Urinary bladder (tissue), 4 donors: ENCODE measurements around the gene NDUFAF2. TPM values are rescaled to one million over a fixed set of nuclear protein-coding genes. Genes with fewer than 3 reads are reported as not detected.
"Not testable (repeated sequence)": the region's sequence is repeated elsewhere in the genome, so short reads cannot be mapped to it uniquely, and the experiment has no call there.

ENCODE experiments used
- DNase-seq: peaks from one replicate; pipeline ENCODE4 v3.0.0-alpha.2; 2015; ENCODE audit errors: extremely low spot score
- H3K27ac ChIP-seq: one replicate; pipeline ENCODE4 v1.5.1; 2013; ENCODE audit warnings: low read depth, mild to moderate bottlenecking, moderate library complexity
- H3K36me3 ChIP-seq: one replicate; pipeline ENCODE4 v1.6.1; 2013; ENCODE audit warnings: mild to moderate bottlenecking, moderate library complexity; ENCODE audit not compliant: insufficient read depth
- H3K4me1 ChIP-seq: one replicate; pipeline ENCODE4 v1.6.1; 2013; ENCODE audit warnings: mild to moderate bottlenecking, moderate library complexity; ENCODE audit not compliant: insufficient read depth
- H3K4me3 ChIP-seq: one replicate; pipeline ENCODE4 v1.5.1; 2013; ENCODE audit warnings: low read depth, low read length
- WGBS: extraction: QIAGEN DNeasy Blood & Tissue Kit; methylation state at CpG from one replicate; pipeline ENCODE4 v1.1.7; 2013; 5-methylcytosine and 5-hydroxymethylcytosine counted together
- polyA plus RNA-seq: library from polyadenylated mRNA; stranded (reverse); fragments of 200-250 nt; gene quantifications from one replicate; pipeline ENCODE4 v1.2.3, GENCODE V29; 2013
- total RNA-seq: library from RNA; depleted of rRNA; stranded (reverse); fragments of >200 nt; gene quantifications from one replicate; pipeline ENCODE4 v1.2.3, GENCODE V29; 2014
- donor health status: healthy with polysubstance abuse.
- donor health status: healthy.

The NDUFAF2 gene
- total and polyA plus RNA-seq, 2 donors: 23.8 to 49.8 TPM

DNA sequence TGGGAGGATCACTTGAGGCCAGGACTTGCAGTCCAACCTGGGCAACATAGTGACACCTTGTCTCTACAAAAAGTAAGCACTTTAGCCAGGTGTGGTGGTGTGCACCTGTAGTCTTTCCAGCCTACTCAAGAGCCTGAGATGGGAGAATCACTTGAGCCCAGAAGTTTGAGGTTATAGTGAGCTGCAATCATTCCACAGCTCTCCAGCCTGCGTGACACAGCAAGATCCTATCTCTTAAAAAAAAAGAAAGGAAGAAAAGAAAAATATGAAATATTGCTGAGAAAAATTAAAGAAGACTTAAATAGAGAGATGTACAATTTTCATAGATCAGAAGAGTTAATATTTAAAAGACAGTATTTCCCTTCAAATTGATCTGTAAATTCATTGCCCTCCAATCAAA is 140.9 kb downstream of the NDUFAF2 start:
- H3K4me1 ChIP-seq: no peaks in the 10 kb centered on the region
- H3K36me3 ChIP-seq: no peaks in the 10 kb centered on the region
- no peak overlapping the region for H3K4me3 ChIP-seq
- no peak overlapping the region for H3K27ac ChIP-seq
- no peak for DNase-seq
- 98% methylated on average over 1 of the region's 1 CpG for WGBS

DNA sequence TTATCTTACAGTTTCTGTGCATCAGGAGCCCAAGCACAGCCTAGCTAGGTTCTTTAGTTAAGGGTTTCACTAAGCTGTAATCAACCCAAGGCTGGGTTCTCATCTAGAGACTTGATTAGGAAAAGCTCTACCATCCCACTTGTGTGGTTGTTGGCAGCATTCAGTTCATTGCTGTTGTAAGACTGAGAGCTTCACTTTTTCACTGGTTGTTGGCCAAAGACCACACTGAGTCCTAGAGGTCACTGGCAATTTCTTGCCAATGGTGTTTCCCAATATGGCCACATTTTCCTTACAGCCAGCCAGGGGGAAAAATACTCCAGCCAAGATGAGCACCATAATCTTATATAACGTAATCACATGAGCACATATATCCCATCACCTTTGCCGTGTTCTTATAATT is 142.9 kb downstream of the NDUFAF2 start:
- Histone ChIP-seq H3K4me1 (no peaks in the 10 kb centered on the region), H3K36me3 (no peaks in the 10 kb centered on the region), H3K27ac (no peak overlapping the region), H3K4me3 (no peak overlapping the region)
- no peak for DNase-seq
- WGBS: 46% methylated on average over 2 of the region's 2 CpGs

DNA sequence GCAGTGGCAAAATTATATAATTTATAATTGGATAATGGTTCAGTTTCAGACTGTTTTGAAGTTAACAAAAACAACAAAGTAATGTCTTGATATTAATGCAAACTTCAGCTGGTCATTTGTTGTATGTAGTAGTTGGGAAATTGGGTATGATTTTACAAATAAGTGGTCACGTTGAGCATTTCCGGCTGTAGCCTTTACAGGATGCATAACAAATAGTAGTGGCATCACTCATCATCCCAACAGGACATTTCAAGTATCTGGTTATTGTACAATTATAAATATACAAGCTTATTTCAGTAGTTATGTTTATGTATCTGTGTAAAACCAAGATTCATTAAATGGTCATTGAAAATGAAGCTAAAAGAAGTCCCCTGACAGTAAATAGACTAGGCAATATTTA is 144.3 kb downstream of the NDUFAF2 start:
- Histone ChIP-seq H3K36me3 (no peaks in the 10 kb centered on the region), H3K4me1 (no peaks in the 10 kb centered on the region), H3K4me3 (no peak overlapping the region), H3K27ac (no peak overlapping the region)
- no peak for DNase-seq
- 74% methylated on average over 2 of the region's 2 CpGs for WGBS

DNA sequence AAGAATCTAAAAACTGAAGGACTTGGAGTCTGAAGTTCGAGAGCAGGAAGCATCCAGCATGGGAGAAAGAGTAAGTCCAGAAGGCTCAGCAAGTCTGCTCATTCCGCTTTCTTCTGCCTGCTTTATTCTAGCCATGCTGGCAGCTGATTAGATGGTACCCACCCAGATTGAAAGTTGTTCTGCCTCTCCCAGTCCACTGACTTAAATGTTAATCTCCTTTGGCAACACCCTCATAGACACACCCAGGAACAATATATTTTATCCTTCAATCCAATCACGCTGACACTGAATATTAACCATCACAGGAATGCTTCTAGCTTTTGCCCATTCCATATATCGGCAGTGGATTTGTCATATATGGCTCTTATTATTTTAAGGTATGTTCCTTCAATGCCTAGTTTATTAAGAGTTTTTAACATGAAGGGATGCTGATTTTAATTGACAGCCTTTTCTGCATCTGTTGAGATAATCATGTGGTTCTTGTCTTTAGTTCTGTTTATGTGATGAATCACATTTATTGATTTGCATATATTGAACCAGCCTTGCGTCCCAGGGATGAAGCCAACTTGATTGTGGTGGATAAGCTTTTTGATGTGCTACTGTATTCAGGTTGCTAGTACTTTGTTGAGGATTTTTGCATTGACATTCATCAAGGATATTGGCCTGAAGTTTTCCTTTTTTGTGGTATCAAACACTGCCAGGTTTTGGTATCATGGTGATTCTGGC is 148.2 kb downstream of the NDUFAF2 start:
- H3K27ac ChIP-seq, H3K4me1 ChIP-seq, H3K36me3 ChIP-seq, H3K4me3 ChIP-seq, DNase-seq: not testable (repeated sequence)
- WGBS: 91% methylated on average over 5 of the region's 5 CpGs

DNA sequence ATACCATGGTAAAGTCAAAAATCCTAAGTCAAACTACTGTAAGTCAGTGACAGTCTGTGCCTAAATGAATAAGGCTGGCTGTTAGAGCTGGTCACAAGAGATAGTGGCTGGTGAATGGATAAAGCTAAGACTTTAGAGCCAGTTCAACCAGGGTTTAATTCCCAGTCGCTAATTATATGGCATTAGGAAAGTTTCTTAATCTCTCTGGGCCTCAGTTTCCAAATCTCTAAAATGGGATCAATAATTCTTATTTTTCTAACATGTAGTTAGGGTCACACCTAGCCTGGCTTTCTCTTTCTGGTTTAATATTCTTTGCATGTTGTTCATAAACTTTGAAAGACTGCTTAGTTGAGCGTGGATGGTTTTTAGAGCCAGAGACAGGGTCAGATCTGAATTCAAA is 152.5 kb downstream of the NDUFAF2 start:
- WGBS: 96% methylated on average over 2 of the region's 2 CpGs
- H3K27ac ChIP-seq: no peak overlapping the region
- H3K4me1 ChIP-seq: no peaks in the 10 kb centered on the region
- no peaks in the 10 kb centered on the region for H3K36me3 ChIP-seq
- DNase-seq: no peak
- H3K4me3 ChIP-seq: no peak overlapping the region

DNA sequence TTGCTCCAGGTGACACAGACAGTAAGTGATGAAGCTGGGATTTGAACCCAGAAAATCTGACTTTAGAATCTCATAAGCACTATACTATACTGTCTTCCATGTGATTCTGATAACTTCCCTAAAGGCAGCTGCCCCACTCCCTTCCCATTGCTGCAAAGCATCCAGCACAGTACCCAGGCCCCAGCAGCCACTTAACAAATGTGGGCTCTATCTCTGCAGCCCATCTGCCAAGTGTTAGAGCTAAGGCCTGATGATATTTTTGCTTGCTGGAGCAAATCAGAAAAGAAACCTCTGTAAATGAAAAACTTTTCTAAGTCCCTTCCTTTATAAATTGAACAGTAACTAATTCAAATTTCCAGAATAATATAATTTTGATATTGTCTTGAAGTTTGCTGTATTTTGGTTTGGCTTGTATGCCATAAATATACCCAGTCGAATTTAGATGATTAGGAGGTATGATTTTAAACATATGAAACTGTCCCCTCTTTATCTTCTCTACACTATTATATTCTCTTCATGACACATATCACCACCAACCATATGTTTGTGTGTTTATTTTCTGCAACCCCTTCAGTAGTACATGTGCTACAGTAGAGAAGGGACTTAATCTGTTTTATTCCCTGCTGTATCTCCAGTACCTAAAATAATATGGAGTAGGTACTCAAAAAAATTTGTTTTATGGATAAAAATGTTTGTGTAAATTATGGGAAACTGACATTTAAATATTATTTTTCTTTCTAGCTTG is 153.4 kb downstream of the NDUFAF2 start:
- Histone ChIP-seq H3K4me3 (no peak overlapping the region), H3K36me3 (no peaks in the 10 kb centered on the region), H3K4me1 (no peaks in the 10 kb centered on the region), H3K27ac (no peak overlapping the region)
- WGBS: 88% methylated on average over 1 of the region's 1 CpG
- DNase-seq: no peak

DNA sequence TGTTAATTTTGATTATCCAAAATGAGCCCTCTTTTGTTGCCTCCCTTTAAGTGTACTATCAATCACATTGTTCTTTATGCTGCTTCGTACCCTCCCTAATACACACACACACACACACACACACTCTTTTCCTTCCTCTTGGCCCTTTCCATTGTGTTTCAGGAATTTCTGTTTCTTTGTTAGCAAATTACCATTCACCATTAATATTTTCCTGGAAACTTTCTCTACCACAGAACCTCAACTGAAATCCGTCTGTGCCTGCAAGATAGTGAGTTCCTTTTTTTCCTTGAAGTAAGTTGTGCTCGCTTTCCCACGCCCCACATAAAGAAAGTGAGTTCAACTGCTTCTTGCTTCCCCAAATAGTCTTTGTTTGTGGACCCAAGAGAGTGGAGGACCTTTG is 155.4 kb downstream of the NDUFAF2 start:
- DNase-seq: no peak
- Histone ChIP-seq H3K4me3 (no peak overlapping the region), H3K4me1 (no peaks in the 10 kb centered on the region), H3K36me3 (no peaks in the 10 kb centered on the region), H3K27ac (no peak overlapping the region)
- WGBS: 86% methylated on average over 4 of the region's 4 CpGs

DNA sequence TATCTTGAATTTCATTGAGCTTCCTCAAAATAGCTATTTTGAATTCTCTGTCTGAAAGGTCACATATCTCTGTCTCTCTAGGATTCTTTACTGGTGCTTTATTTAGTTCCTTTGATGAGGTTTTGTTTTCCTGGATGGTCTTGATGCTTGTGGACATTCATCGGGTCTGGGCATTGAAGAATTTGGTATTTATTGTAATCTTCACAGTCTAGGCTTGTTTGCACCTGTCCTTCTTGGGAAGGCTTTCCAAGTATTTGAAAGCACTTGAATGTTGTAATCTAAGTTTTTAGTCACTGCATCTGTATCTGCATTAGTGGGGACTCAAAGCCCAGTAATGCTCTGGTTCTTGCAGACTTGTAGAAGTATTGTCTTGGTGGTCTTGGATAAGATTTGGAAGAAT is 169.4 kb downstream of the NDUFAF2 start:
- no peak overlapping the region for H3K27ac ChIP-seq
- H3K4me3 ChIP-seq: no peak overlapping the region
- DNase-seq: no peak
- 91% methylated on average over 1 of the region's 1 CpG for WGBS
- no peaks in the 10 kb centered on the region for H3K4me1 ChIP-seq
- no peaks in the 10 kb centered on the region for H3K36me3 ChIP-seq

DNA sequence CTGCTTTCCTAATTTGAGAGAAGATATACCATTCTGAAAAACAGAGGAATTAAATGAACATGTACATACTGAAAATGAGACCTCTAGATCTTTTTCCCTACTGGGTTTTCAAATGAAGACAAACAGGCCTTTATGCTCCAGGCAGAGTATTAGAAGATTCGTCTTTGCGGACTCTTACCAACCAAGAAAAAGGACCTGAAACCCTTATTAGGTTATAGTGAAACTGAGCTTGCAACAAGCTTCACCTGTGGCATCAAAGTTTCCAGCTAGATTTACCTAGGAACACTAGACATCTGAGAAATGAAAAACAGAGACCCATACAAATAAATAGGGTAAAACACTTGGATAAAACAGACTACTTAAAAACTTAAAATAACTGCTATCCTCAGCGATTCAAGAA is 171.0 kb downstream of the NDUFAF2 start:
- 93% methylated on average over 3 of the region's 3 CpGs for WGBS
- Histone ChIP-seq H3K27ac (no peak overlapping the region), H3K4me3 (no peak overlapping the region)

DNA sequence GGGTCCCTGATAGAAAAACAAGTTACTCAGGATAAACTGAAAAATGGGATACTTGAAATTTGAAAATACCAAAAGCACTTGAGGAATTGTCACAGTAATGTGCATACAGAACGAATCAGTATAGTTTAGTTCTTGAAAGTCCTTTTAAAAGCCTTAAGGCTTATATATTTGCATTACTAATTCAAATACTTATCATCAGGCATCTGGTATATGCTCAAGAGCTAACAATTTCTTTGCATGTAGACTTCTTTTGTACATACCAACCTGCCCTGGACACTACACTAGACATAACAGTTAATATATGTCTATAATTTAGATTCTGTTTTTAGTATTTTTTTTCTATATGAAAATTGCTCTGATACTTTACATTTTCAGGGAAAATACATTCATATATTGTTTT is 174.1 kb downstream of the NDUFAF2 start:
- H3K36me3 ChIP-seq: no peaks in the 10 kb centered on the region
- H3K4me1 ChIP-seq: no peaks in the 10 kb centered on the region
- no peak overlapping the region for H3K4me3 ChIP-seq
- DNase-seq: no peak
- no peak overlapping the region for H3K27ac ChIP-seq
- WGBS: 95% methylated on average over 1 of the region's 1 CpG

More for the DNA sequence above, 171.0 kb downstream of the NDUFAF2 start:
- DNase-seq: no peak
- Histone ChIP-seq H3K4me1 (no peaks in the 10 kb centered on the region), H3K36me3 (no peaks in the 10 kb centered on the region)

DNA sequence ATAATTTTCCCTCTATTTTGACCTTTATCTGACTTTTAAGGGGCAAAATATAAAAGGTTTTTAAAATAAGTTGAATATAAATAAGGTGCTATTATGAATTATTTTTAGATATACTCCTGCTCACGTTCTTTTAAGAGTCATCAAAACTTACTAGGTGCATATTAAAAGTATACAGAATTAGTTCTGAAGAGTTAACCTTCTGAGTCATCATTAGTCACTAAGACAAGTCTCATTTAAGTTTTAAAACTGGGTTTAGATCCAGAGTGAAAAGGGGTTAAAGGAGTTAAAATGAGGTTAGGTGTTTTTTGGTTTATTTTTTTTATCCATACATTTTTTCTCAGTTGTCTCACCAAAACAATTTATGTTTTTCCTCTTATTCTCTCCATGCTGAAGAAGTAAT is 175.5 kb downstream of the NDUFAF2 start:
- WGBS: 69% methylated on average over 1 of the region's 1 CpG
- Histone ChIP-seq H3K36me3 (no peaks in the 10 kb centered on the region), H3K4me3 (no peak overlapping the region), H3K4me1 (no peaks in the 10 kb centered on the region), H3K27ac (no peak overlapping the region)
- no peak for DNase-seq

DNA sequence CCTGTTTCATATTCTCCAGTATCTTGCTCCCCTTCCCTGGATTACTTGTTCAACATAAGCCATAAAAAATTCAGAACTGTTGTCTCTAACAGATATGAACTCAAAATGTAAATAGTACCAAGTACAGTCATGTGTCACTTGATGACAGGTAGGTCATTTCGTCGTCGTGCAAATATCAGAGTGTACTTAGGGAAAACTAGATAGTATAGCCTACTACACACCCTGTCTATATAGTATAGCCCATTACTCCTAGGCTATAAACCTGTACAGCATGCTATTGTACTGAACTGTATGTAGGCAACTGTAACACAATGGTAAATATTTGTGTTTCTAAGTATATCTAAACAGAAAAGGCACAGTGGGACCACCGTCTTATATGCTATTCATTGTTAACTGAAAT is 178.1 kb downstream of the NDUFAF2 start:
- H3K4me1 ChIP-seq: no peaks in the 10 kb centered on the region
- no peak overlapping the region for H3K4me3 ChIP-seq
- 87% methylated on average over 4 of the region's 4 CpGs for WGBS
- H3K36me3 ChIP-seq: no peaks in the 10 kb centered on the region
- no peak for DNase-seq
- H3K27ac ChIP-seq: no peak overlapping the region

DNA sequence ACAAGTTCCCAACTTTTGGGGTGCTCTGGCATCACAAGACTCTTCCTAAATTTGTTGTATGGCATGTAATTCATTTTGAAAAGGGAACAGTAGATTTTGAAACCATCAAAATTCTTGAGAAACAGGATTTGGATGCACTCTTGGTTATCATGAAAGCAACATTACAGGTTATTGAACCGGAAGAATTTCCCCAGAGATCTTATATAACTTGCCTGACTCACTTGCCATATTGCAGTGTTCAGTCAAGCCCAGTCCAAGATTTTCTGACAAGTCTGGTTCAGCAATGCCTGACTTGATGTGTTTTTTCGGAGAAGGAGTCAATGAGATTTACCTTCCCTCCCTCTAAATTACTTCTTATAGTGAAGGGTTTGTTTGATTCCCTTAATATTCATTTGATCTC is 185.3 kb downstream of the NDUFAF2 start:
- Histone ChIP-seq H3K27ac (no peak overlapping the region), H3K36me3 (no peaks in the 10 kb centered on the region), H3K4me3 (no peak overlapping the region), H3K4me1 (no peaks in the 10 kb centered on the region)
- 94% methylated on average over 2 of the region's 2 CpGs for WGBS
- DNase-seq: no peak

DNA sequence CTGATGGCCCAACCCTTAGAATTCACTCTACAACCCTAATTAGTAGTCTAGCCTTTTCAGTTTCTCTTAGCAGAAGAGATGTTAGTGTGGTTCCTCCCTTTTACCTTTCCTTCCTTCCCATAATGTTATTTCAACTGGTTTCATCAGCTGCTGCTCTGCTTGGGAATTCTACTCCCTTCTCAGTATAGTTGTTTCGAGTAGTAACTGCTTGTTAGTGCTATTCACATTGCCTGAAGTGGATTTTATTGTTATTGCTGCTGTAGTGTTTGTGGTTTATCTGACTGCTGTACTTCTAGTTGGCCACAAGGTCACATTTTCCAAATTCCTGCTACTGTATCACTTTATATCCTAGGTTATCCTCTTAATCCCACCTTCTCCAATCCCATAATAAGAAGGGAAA is 187.6 kb downstream of the NDUFAF2 start:
- H3K4me3 ChIP-seq: no peak overlapping the region
- no peaks in the 10 kb centered on the region for H3K36me3 ChIP-seq
- no peaks in the 10 kb centered on the region for H3K4me1 ChIP-seq
- no peak for DNase-seq
- H3K27ac ChIP-seq: no peak overlapping the region
- WGBS: 65% methylated on average over 1 of the region's 1 CpG
